GM21825 (cell line): ENCODE data around the gene SIRT6.
"Not testable (repeated sequence)": the region's sequence is repeated elsewhere in the genome, so short reads cannot be mapped to it uniquely, and the experiment has no call there.

Experiments used
- ATAC-seq: cut with Tn5 transposase; IDR thresholded peaks from one replicate; pipeline ENCODE4 v1.9.1; 2021; ENCODE audit warnings: mild to moderate bottlenecking, moderate library complexity; ENCODE audit not compliant: unreplicated experiment

The SIRT6 gene

DNA sequence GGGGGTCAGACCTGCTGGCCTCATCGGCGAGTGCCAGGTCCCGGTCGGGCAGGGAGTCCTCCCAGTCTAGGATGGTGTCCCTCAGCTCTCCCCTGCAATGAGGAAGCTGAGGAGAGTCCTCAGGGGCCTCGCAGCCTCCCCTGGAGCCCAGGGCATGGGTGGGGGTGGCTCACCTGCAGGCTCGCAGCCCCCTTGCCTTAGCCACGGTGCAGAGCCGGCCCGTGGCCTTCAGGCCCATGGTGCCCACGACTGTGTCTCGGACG is 6.8 kb downstream of the SIRT6 start:
- no peak for ATAC-seq

DNA sequence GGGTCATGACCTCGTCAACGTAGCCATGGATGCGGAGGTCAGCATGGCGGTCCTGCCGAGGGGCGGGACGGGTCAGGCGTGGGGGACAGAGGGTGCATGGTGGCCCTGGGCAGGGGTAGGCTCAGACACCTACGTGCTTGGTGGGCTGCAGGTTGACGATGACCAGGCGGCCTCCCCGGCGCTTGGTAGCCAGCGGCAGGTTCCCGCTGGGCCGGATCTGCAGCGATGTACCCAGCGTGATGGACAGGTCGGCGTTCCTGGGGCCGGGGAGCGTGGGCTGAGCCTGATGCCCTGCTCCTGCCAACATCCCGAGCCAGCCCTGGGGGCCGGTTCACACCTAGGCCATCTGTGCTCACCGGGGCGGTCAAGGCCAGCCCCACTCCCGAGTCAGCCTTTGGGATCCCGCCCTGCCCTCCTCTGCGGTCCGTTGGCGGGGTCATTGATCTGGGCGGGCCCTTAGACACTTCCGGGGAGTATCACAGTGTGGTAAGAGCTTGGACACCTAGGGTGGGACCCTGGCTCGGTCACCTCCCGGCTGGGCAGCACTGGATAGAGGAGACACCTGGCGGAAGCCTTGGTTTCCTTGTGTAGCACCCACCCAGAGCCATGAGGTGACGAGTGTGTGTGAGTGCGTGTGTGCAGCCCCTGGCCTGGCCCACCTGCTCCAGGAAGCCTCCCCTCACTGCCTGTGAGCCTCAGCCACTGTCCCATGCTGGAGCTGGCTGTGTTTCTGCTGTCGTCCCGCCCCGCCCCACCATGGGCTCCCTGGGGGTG is 7.3 kb downstream of the SIRT6 start:
- no peak for ATAC-seq

DNA sequence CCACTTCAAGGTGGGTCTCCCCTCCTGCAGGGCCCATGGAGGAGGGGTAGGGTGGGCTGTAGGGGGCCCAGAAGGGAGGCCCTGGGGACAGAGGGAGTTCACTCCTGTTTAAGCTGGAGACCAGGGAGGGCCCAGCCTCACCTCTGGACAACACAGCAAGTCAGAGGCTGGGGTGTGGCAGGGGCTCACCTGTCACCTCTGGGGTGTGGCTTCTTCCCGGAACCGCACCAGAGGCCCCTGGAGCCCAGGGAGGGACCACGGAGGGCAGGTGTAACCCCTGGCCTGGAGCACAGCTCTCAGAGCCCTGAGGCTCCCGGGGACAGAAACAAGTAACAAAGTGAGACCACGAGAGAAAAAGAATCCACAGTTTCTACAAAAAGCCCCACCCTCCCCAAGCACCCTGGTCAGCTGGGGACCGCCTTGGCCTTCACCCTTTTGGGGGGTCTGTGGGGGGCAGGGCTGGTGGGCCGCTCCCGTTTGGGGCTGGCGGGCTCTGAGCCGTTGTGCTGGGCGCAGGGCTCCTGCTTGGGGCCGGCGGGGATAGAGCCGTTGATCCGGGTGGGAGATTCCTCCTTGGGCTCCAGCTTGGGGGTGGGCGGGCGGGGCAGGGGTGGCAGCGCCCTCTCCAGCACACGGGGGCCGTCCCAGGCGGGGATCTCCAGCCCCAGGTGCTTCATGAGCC is 8.0 kb downstream of the SIRT6 start:
- no peak for ATAC-seq

DNA sequence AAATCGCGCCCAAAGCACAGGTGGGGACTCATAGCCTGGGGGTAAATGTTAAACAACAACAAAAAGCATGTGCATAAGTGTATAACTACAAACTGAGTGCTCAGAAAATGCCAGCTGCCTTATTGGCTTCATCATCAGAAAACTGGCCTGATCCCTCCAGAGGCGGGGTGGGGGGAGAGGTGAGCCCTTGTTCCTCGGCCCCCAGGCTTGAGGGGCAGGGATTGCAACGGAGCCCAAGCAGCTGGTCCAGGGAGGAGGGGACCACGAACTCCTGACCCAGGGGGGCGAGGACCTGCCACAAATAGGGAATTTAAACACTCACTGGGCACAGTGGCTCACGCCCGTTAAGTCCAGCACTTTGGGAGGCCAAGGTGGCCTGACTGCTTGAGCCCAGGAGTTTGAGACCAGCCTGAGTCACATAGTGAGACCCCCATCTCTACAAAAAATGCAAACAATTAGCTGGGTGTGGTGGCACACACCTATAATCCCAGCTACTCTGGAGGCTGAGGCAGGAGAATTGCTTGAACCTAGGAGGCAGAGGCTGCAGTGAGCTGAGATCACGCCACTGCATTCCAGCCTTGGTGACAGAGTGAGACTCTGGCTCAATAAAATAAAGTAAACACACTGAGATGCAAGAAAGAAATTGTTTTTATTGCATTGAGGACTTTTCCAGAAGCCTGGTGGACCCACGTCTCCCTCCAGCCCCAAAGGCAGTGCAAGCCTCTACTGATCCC is 8.7 kb downstream of the SIRT6 start:
- no peak for ATAC-seq

DNA sequence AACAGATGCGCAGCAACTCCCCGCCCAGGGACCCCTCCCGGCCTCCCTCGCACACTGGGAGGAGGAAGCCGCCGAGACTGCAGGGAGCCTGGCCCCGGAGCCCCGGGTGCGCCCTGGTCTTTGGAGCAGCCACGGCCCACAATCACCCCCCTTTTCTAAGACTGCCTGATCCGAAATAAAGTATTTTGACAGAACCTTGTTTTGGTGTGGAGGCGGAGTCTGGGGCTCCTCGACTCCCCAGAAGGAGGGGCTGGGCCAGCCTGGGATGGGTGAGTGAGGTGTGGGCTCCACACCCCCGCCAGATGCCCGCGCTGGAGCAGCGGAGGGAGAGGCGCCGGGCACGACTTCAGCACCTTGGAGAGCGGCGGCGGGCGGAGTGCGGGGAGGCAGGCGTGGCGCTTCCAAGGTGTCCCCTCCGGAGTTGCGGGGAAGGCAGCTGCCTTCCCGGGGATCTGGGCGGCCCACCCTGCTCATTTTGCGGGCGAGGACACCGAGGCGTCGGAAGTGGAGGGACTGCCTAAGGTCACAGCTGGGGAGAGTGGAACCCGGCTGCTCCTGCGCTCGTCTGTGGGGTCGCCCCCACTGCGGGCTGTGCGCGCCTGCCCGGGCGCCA is 9.4 kb downstream of the SIRT6 start:
- no peak for ATAC-seq

DNA sequence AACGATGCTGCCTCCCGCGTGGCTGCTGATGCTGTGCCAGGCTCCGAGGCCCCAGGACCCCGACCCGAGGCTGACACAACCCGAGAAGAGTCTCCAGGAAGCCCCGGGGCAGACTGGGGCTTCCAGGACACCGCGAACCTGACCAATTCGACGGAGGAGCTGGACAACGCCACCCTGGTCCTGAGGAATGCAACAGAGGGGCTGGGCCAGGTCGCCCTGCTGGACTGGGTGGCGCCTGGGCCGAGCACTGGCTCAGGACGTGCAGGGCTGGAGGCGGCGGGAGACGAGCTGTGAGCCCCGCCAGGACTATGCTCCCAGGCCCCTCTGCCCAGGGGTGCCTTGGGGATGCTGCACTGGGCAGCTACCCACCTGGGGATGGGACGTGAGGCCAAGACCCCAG is 10.7 kb downstream of the SIRT6 start:
- no peak for ATAC-seq

DNA sequence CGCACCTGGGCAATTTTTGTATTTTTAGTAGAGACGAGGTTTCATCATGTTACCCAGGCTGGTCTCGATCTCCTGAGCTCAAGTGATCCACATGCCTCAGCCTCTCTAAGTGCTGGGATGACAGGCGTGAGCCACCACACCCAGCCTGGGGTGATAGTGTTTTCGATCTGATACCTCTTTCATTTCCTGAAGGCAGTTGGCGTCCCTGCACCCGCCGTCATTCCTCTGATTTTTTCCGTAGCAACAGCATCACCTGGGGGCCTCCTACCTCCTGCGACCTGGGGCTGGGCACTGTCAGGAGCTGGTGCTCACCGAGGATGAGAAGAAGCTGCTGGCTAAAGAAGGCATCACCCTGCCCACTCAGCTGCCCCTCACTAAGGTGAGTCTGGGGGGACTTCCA is 18.1 kb downstream of the SIRT6 start:
- no peak for ATAC-seq

DNA sequence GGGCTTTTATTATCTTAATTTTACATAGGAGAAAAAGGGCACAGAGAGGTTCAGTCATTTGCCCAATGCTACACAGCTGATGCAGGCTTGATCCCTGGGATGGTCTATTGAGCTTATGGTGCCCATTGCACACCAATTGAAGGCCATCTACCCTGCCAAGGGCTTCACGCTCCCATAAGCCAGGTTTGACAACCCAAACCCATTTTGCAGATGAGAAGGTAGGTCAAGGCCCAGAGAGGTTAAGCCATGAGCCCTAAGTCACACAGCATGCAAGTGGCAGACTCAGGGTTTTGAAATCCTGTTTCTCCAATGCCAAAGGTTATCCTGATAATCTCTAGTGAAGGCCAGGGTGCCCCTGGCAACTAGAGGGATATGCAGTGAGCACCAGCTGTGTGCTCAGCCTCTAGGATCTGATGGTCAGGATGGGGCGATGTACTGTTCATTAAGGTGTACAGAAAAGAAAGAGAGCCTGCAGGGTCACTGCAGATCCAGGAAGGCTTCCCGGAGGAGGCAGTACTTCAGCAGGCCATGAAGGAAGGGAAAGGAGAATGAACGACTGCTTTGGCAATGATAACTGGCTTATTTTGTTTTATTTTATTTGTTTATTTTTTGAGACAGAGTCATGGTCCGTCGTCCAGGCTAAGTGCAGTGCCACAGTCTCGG is 20.8 kb downstream of the SIRT6 start:
- no peak for ATAC-seq

DNA sequence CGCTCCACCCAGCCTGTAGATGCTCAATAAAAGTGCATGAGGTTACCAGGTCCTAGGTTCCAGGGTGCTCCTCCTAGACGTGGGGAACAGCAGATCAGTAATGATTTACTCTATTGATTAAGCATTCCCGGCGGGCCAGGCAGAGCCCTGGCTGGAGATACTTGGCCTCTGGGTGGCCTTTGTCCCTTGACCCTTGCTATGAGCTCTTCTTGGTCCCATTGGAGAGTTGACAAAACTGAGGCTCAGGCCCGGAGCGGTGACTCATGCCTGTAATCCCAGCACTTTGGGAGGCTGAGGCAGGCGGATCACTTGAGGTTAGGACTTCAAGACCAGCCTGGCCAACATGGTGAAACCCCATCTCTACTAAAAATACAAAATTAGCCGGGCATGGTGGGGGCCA is 24.4 kb downstream of the SIRT6 start:
- not testable (repeated sequence) for ATAC-seq

DNA sequence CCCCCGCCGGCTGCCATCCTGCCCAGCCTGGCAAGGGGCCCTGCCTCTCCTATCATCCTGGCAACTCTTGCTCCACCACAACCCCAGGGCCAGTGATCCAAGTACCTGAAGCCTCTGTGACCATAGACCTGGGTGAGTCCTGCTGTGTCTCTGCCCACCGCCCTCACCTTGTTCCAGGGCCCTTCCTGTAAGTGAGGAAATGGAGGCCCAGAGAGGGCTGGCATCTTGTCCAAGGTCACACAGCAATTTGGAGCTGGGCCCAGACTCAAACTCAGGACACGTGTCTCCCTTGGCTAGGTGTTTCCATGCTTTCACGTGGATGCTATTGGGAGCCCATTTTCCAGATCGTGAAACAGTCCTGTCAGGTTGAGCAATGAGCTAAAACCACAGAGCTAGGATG is 25.2 kb downstream of the SIRT6 start:
- no peak for ATAC-seq

DNA sequence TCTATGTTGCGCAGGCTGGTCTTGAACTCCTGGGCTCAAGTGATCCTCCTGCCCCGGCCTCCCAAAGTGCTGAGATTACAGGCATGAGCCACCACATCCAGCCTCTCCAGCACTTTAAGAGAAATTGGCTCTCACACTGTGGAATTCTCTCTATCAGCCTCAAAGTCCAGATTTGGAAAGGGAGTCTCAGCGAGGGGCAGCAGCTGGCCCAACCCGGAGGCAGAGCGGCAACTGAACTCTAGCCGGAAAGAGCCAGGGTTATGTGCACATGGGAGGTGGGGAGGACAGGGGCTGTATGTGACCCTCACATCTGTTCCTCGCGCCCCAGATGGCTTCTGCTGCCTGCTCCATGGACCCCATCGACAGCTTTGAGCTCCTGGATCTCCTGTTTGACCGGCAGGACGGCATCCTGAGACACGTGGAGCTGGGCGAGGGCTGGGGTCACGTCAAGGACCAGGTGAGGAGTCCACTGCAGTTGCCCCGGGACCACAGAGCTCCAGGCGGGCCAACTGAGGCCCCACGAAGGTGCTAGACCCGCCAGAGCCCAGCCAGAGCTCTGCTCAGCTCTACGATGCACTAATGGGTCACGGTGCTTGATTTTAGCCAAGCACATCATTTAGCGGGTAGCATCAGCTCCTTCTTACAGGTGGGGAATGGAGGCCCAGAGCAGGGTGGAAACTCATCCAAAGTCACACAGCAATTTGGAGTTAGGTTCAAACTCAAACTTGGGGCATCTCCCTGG is 27.6 kb downstream of the SIRT6 start:
- ATAC-seq = no peak

DNA sequence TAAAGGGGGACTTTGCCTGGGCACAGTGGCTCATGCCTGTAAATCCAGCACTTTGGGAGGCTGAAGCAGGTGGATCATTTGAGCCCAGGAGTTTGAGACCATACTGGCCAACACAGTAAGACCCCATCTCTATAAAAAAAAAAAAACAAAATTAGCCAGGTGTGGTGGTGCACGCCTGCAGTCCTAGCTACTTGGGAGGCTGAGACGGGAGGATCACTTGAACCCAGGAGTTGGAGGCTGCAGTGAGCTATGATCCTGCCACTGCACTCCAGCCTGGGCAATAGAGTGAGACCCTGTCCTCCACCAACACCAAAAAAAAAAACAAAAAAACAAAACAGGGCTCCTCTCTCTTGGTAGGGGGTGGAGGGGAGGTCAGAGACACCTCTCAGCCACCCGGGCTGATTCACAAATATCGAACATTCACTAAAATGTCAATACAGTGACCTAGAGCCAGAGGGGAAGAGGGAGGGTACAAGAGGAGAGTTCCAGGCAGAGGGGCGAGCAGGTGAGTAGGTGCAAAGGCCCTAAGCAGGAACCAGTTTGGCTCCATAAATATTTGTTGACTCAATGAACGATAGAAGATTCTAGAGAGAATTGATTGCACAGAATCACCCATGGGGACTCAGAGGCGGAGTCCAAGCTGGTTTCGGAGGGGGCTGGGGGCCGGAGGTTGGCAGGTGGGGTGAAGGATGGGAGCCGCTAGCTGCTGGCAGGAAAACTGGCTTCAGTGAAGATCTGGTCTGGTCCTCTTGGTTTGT is 29.9 kb downstream of the SIRT6 start:
- ATAC-seq = no peak

DNA sequence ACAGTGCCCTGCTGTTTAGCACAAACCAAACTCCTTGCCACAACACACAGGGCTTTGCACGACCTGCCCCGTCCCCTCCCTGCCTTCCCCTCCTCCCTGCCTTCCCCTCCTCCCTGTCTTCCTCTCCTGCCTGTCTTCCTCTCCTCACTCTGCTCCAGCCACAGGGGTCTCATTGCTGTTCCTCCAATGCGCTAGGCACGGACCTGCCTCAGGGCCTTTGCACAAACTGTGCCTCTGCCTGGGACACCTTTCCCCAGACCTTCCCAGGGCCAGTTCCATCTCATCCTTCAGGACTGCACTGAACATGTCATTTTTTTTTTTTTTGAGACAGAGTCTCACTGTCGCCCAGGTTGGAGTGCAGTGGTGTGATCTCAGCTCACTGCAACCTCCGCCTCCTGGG is 30.7 kb downstream of the SIRT6 start:
- ATAC-seq = no peak

DNA sequence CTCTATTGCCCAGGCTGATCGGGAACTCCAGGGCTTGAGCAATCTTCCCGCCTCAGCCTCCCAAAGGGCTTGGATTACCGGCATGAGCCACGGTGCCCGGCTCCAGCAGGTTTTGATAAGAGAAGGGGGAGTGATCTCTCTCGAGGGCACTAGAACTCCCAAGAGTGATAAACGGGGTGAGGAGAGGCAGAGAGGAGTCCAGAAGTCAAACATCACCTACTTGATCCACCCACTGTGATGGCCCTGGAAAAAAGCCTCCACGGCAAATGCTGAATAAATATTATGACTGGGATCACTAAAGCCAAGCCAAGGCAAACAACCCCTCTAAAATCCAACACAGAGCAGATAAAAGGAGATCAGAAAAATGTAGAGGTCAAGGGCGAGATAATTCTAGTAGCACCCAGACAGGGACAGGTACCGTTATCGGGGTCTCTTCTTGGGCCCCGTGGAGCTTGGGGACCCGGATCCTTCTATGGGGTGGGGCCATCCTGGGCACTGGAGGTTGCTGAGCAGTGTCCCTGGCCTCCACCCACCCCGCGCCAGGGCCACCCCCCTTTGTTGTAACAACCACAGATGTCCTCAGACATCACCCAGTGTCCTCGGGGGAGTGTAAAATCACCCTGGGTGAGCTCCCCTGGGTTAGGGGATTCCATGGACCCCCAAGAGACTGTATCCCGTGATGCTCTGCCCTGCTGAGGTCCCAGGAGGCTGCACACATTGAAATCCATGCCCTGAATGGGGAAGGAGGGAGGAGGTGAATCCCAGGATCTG is 32.7 kb downstream of the SIRT6 start:
- ATAC-seq = no peak

DNA sequence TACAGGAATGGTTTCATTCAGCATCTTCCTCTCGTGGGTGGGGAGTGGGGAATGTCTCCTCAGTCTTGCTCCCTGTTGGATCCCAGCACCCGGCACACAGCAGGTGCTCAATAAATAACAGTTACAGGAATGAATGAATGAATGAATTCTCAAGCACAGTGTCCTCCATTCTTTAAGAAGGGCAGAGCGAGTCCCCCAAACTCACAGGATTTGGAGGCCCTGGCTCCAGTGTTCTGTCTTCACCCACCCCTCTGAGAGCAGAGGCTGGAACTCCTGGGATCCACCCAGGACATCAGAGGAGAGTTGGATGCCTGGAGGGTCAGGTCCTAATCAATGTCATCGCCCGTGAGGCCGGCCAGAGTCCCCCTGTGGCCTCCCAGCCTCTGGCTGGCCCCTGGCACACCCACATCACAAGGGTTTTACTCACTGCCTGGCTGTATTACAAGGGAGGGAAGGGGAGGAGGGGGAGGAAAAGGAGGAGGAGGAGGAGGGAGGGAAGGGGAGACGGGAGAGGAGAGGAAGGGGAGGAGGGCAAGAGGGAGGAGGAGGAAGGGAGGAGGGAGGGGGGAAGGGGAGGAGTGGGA is 37.6 kb downstream of the SIRT6 start:
- no peak for ATAC-seq

DNA sequence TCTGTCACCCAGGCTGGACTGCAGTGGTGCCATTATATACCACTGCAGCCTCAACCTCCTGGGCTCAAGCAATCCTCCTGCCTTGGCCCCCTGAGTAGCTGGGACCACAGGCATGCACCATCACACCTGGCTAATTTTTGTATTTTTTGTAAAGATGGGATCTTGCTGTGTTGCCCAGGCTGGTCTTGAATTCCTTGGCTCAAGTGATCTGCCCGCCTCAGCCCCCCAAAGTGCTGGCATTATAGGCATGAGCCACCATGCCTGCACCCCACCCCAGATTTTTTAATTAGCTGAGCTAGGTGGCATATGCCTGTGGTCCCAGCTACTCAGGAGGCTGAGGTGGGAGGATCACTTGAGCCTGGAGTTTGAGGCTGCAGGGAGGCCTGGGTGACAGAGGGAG is 39.4 kb downstream of the SIRT6 start:
- ATAC-seq = not testable (repeated sequence)

DNA sequence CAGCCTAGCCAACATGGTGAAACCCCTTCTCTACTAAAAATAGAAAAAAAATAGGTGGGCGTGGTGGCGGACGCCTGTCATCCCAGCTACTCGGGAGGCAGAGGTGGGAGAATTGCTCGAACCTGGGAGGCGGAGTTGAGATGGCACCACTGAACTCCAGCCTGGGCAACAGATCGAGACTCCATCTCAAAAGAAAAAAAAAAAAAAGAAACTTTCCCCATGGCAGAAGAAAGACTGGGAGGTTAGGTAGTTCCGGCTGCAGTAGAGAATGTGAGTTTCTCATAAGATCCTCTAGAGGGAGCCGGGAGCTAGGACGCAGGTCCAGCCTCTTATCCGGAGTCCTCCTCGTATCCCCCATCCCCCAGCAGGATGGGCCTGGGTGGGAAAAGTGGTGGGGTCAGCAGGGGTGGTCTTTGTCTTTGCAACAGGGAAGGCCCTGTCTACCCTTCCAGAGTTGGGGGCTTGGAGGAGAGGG is 42.1 kb downstream of the SIRT6 start:
- ATAC-seq = no peak

DNA sequence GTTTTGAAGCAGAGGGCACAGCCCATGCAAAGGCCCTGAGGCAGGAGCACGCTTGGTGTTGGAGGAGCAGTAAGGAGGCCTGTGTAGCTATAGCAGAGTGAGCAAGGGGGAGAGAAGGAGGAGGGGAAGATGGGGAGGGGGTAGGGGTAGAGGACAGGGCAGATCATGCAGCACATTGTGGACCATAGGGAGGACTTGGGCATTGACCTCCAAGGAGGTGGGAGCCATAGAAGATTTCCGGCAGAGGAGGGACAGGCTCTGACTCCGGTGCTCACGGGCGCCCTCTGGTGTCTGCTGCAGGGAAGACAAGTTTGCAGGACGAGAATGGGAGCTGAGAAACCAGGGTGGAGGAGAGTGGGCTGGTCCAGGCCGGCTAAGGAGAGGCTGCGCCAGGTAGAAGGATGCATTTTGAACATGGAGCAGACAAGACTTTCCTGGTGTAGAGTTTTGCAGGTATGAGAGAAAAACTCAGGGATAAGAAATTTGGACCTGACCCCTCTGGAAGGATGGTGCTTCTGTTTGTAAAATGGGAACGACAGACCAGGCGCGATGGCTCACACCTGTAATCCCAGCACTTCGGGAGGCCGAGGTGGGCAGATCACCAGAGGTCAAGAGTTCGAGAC is 42.6 kb downstream of the SIRT6 start:
- no peak for ATAC-seq
